ENCODE measurements around the gene OR2B3. TPM values are rescaled to one million over a fixed set of nuclear protein-coding genes. Genes with fewer than 3 reads are reported as not detected.

OR2B3 gene
- total and polyA plus RNA-seq, 2 experiments from 2014 or later: not detected

DNA sequence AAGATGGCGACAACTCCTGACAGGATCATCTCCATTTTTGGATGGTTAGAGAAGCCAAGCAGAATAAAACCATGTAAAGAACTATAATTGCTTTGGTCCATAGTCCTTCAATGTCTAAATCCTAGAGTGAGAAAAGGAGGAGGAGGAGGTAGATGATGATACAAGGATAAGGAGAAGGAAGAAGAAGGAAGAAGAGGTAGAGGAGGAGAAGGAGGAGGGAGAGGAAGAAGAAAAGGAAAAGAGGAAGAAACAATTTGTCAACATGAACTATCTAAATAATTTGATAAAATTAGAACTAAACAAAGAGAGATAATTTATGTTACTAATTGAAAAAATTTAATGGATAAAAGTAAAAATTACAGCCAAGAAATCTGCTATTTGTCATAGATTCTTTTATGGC, 42.0 kb downstream of the OR2B3 start, which contains the start of gene OR2W1 (continued):
- no peak for TF ChIP-seq EZH2phosphoT487 (IDR thresholded peaks at IDR 0.05; ENCODE audit: unreplicated experiment)
- TF ChIP-seq, protein P1, sequence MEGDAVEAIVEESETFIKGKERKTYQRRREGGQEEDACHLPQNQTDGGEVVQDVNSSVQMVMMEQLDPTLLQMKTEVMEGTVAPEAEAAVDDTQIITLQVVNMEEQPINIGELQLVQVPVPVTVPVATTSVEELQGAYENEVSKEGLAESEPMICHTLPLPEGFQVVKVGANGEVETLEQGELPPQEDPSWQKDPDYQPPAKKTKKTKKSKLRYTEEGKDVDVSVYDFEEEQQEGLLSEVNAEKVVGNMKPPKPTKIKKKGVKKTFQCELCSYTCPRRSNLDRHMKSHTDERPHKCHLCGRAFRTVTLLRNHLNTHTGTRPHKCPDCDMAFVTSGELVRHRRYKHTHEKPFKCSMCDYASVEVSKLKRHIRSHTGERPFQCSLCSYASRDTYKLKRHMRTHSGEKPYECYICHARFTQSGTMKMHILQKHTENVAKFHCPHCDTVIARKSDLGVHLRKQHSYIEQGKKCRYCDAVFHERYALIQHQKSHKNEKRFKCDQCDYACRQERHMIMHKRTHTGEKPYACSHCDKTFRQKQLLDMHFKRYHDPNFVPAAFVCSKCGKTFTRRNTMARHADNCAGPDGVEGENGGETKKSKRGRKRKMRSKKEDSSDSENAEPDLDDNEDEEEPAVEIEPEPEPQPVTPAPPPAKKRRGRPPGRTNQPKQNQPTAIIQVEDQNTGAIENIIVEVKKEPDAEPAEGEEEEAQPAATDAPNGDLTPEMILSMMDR (conservative IDR thresholded peaks at IDR 0.05; ENCODE audit: low read depth in 2 of 2): no peak

Other genes starting within 250 kb of the OR2B3 start
- 98.4 and 127 TPM in 2 replicates for gene TRIM27, start 163.3 kb downstream of the OR2B3 start, total RNA-seq (2014; rRNA removed; shearing (Covaris generic))
- gene TRIM27, start 163.3 kb downstream of the OR2B3 start, polyA plus RNA-seq (2016; fragmentation: Nextera tagmentation; extraction: Ambion mirVana): 43.1 and 47.9 TPM in 2 replicates
- 1.8 and 2.4 TPM in 2 replicates for gene ZNF311, start 82.0 kb downstream of the OR2B3 start, total RNA-seq (2014; rRNA removed; shearing (Covaris generic))
- 1.5 TPM in 2 replicates for gene ZNF311, start 82.0 kb downstream of the OR2B3 start, polyA plus RNA-seq (2016; fragmentation: Nextera tagmentation; extraction: Ambion mirVana)
- not detected in 2 replicates for gene OR2W1, start 42.1 kb downstream of the OR2B3 start, total RNA-seq (2014; rRNA removed; shearing (Covaris generic))
- gene OR2W1, start 42.1 kb downstream of the OR2B3 start, polyA plus RNA-seq (2016; fragmentation: Nextera tagmentation; extraction: Ambion mirVana): not detected in 2 replicates
- not detected in 2 replicates for gene OR2J1, start 12.2 kb upstream of the OR2B3 start, total RNA-seq (2014; rRNA removed; shearing (Covaris generic))
- not detected in 2 replicates for gene OR2J1, start 12.2 kb upstream of the OR2B3 start, polyA plus RNA-seq (2016; fragmentation: Nextera tagmentation; extraction: Ambion mirVana)
- gene OR2J3, start 20.7 kb upstream of the OR2B3 start, total RNA-seq (2014; rRNA removed; shearing (Covaris generic)): 0.35 TPM in 1 of 2 replicates, not detected in the other
- gene OR2J3, start 20.7 kb upstream of the OR2B3 start, polyA plus RNA-seq (2016; fragmentation: Nextera tagmentation; extraction: Ambion mirVana): not detected in 2 replicates
- gene OR2J2, start 83.6 kb upstream of the OR2B3 start, total RNA-seq (2014; rRNA removed; shearing (Covaris generic)): not detected in 2 replicates
- gene OR2J2, start 83.6 kb upstream of the OR2B3 start, polyA plus RNA-seq (2016; fragmentation: Nextera tagmentation; extraction: Ambion mirVana): not detected in 2 replicates
- not detected in 2 replicates for gene OR14J1, start 214.4 kb upstream of the OR2B3 start, total RNA-seq (2014; rRNA removed; shearing (Covaris generic))
- gene OR14J1, start 214.4 kb upstream of the OR2B3 start, polyA plus RNA-seq (2016; fragmentation: Nextera tagmentation; extraction: Ambion mirVana): not detected in 2 replicates